Gastrocnemius medialis (tissue), 4 donors: ENCODE measurements around the gene PPIP5K2.

Source experiments
- POLR2A ChIP-seq, 2 donors: fragments of 450-650 bp; IDR thresholded peaks; one replicate each; pipeline ENCODE4 v1.6.1; 2017; ENCODE audit warnings: antibody characterized with exemption in 2 of 2, mild to moderate bottlenecking in 2 of 2, moderate library complexity in 2 of 2
- TF ChIP-seq, protein P1 (sequence below), 5 experiments: fragments of 450-650 bp in 3 of 5; fragments of 200-600 bp in 2 of 5; sonication (generic) in 2 of 5; IDR thresholded peaks in 4 of 5; conservative IDR thresholded peaks in 1 of 5; 1 replicate in 4 of 5; 2 replicates in 1 of 5; pipeline ENCODE4 v1.5.1; 2016 to 2019; ENCODE audit warnings: antibody characterized with exemption in 5 of 5, mild to moderate bottlenecking in 3 of 5, moderate library complexity in 3 of 5

DNA sequence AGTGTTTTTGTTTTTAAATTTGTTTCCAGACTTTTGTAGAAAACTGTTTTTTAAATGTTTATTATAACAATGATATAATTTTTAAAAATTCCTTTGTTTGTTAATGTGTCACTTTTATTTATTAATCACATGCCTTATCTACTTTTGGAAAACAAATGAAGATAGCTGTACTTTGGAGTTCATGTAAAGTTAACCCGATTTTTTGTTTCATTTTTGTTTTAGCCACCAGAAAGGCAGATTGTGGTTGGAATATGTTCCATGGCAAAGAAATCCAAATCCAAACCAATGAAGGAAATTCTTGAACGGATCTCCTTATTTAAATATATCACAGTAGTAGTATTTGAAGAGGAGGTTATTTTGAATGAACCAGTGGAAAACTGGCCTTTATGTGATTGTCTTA lies 13.1 kb downstream of the PPIP5K2 start:
- TF ChIP-seq POLR2A (IDR thresholded peaks at IDR 0.05), result no peak
- TF ChIP-seq, protein P1, sequence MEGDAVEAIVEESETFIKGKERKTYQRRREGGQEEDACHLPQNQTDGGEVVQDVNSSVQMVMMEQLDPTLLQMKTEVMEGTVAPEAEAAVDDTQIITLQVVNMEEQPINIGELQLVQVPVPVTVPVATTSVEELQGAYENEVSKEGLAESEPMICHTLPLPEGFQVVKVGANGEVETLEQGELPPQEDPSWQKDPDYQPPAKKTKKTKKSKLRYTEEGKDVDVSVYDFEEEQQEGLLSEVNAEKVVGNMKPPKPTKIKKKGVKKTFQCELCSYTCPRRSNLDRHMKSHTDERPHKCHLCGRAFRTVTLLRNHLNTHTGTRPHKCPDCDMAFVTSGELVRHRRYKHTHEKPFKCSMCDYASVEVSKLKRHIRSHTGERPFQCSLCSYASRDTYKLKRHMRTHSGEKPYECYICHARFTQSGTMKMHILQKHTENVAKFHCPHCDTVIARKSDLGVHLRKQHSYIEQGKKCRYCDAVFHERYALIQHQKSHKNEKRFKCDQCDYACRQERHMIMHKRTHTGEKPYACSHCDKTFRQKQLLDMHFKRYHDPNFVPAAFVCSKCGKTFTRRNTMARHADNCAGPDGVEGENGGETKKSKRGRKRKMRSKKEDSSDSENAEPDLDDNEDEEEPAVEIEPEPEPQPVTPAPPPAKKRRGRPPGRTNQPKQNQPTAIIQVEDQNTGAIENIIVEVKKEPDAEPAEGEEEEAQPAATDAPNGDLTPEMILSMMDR (IDR thresholded peaks at IDR 0.05 in 4 of 5, conservative IDR thresholded peaks at IDR 0.05 in 1 of 5), result no peak
